HUES64 (cell line): ENCODE data around the gene FAM186B.

Experiments
- H3K27ac ChIP-seq: 2 replicates; pipeline ENCODE4 v1.7.0; 2013; ENCODE audit warnings: low read depth, low read length, inconsistent platforms
- H3K27me3 ChIP-seq: 2 replicates; pipeline ENCODE4 v1.6.1; 2013; ENCODE audit warnings: mild to moderate bottlenecking, low read length; ENCODE audit not compliant: insufficient read depth
- H3K36me3 ChIP-seq: 2 replicates; pipeline ENCODE4 v1.6.1; 2013; ENCODE audit warnings: mild to moderate bottlenecking, low read length; ENCODE audit not compliant: insufficient read depth
- H3K4me1 ChIP-seq: 2 replicates; pipeline ENCODE4 v1.6.1; 2013; ENCODE audit warnings: mild to moderate bottlenecking, low read length, moderate library complexity; ENCODE audit not compliant: insufficient read depth
- H3K4me3 ChIP-seq: 2 replicates; pipeline ENCODE4 v1.5.1; 2013; ENCODE audit warnings: mild to moderate bottlenecking, low read length, moderate library complexity
- H3K9ac ChIP-seq: 2 replicates; pipeline ENCODE4 v1.6.1; 2013; ENCODE audit warnings: mild to moderate bottlenecking, low read depth, low read length
- H3K9me3 ChIP-seq: 2 replicates; pipeline ENCODE4 v1.6.1; 2013; ENCODE audit warnings: low read depth, low read length; ENCODE audit not compliant: insufficient read depth
- WGBS: fragments of 150-250, 120-280 bp; methylation state at CpG from one replicate; pipeline ENCODE4 v1.1.7; 2013; ENCODE audit warnings: missing lambda C conversion rate; 5-methylcytosine and 5-hydroxymethylcytosine counted together

Gene FAM186B

DNA sequence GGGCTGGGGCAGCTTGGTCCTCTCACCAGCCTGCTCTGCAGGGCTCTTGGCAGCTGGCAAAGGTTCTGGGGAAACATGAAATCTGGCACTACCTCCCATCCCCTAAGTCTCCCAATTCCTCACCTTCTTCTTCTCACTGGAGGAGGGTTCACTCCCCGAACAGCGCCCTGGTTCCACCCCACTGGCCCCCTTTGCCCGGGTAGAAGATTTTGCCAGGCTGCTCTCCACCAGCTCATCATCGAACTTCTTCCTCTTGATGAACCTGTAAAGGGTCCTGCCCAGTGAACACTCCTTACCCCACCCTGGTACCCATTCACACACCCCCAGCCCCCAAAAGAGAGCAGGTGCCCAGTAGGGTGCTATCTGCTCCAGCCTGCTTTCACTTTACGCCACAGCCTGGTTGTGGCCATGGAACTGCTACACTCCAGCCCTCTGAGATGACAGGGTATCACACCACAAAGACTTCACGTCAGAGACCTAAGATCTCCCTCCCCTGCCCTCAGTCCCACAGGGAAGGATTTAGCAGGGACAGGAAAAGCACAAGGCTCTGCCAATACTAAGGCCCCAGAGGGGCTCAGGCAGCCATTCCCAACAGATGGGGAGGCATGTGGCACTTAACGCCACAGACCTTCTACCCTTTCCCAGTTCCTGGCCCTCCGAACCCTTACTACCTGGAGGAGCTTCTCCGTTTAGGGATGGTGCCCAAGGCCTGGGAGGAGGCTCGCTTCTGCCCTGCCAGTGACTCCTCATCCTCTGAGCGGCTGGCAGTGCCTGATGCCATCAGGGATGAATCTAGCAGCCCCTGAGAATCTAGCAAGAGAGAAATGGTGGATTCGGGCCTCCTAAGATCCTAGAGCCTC lies 39.8 kb downstream of the FAM186B start:
- WGBS, result 95% methylated on average over 12 of the region's 12 CpGs
- no peaks in the 10 kb centered on the region for H3K9me3 ChIP-seq
- H3K9ac ChIP-seq, result no peak overlapping the region
- no peak overlapping the region for H3K4me3 ChIP-seq
- H3K27ac ChIP-seq, result no peak overlapping the region
- peaks cover 53% of the 10 kb centered on the region for H3K36me3 ChIP-seq
- H3K4me1 ChIP-seq, result peaks cover 4% of the 10 kb centered on the region; the same call in 1 of the 2 replicates
- H3K27me3 ChIP-seq, result no peaks in the 10 kb centered on the region

DNA sequence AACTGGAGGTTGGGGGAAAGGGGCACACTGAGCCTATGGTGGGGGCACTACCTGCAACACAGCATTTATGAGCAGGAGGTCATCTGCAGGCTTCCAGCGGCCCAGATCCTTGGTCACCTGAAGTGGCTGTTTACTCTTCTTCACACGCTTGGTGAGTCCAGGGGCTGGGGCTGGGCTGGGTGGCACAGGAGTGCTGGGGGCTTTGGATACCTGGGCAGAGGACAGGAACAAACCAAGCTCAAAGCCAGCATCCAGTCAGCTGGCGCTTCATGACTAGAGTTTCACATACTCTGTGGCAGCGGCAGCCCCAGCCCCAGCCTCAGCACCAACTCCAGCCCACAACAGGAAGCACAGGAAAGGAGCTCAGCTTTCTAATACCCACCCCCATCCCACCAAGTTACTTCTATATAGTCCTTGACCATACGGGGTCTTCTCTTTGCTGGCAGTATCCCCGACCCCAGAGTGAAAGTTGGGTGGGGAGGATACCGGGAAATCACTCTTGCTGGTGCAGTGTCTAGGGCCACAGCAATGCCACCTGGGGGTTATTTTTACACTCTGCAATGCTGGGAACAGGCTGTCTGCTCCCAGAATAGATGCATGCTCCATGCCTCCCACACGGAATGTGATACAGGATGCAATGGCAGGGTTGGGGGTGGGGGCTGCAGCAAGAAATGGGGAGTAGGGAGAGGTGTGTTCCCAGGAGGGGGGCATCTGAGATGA lies 40.6 kb downstream of the FAM186B start:
- Histone ChIP-seq H3K27ac (no peak overlapping the region), H3K36me3 (peaks cover 61% of the 10 kb centered on the region), H3K9ac (no peak overlapping the region), H3K27me3 (no peaks in the 10 kb centered on the region), H3K4me3 (no peak overlapping the region), H3K9me3 (no peaks in the 10 kb centered on the region), H3K4me1 (peaks cover 4% of the 10 kb centered on the region; the same call in 1 of the 2 replicates)
- WGBS, result 93% methylated on average over 8 of the region's 8 CpGs

DNA sequence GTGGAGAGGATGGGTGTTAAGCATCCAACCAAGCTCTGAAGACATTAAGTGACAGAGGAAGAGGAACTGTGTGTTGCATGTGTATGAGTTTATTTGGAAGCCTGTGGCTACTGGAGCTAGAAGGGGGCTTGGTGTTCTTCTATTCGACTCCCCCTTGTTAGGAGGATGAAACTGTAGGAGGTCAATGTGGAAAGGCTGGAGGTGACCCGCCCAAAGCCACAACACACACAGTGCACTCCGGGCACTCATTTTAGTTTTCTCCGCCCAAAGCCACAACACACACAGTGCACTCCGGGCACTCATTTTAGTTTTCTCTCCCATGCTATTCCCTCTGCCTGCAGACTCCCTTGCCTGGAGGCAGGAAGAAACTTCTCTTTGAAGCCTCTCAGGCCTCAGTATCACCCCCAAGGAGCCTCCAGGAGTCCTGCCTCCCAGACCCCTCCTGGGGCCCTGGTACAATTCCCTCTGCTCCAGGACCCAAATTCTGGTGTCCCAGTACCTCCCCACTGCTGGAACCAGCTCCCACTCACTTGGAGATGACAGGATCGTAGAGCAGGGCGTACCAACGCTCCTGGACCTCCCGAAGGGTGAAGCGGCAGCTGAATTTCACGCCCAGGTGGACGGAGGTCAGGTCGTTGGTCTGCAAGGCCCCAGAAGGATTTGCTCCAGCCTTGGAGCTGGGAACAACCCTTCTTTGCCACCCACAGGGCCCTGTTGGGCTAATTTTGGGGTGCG lies 41.3 kb downstream of the FAM186B start:
- H3K36me3 ChIP-seq, result peaks cover 69% of the 10 kb centered on the region
- H3K27ac ChIP-seq, result no peak overlapping the region
- H3K9me3 ChIP-seq, result no peaks in the 10 kb centered on the region
- no peaks in the 10 kb centered on the region for H3K27me3 ChIP-seq
- H3K4me1 ChIP-seq, result peaks cover 4% of the 10 kb centered on the region; the same call in 1 of the 2 replicates
- WGBS, result 95% methylated on average over 14 of the region's 14 CpGs
- no peak overlapping the region for H3K4me3 ChIP-seq
- H3K9ac ChIP-seq, result no peak overlapping the region

DNA sequence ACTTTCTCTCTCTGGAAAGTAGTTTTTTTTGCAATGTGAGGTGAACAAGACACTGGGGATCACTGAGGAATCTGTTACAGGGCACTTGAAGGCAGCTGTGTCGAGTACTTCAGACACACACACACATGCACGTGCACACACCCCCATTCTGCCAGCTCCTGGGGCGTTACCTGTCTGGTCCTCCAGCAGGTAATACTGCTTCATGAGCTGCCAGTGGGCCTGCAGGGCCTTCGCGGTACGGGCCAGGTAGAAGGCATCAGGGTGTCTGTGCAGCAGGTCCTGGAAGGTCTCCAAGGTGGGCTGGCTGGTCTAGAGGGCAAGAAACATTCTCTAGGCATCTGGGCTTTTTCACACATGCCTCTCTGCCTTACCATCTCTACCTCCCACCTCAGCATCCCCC lies 42.6 kb downstream of the FAM186B start:
- no peaks in the 10 kb centered on the region for H3K27me3 ChIP-seq
- H3K36me3 ChIP-seq, result peaks cover 81% of the 10 kb centered on the region
- 96% methylated on average over 6 of the region's 6 CpGs for WGBS
- no peak overlapping the region for H3K9ac ChIP-seq
- peaks cover 4% of the 10 kb centered on the region; the same call in 1 of the 2 replicates for H3K4me1 ChIP-seq
- no peak overlapping the region for H3K27ac ChIP-seq
- no peak overlapping the region for H3K4me3 ChIP-seq
- no peaks in the 10 kb centered on the region for H3K9me3 ChIP-seq

DNA sequence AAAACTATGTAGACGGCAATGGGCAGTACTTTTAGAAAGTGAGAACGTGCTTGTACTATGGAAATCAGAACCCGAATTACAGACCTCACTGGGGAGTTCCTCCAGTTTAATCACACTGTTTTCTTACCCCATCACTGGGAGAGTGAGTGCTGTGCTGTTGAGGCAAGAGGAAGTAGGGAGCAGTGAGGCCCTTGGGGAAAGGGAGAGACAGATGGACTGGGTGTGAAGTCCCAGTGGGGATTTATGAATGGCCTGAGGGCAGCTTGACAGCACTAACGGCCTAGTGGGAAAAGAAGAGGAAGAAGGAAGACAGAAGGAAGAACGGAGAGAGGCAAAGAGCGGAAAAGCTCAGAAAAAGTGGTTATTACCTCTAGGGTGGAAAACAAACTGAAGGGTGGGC lies 43.2 kb downstream of the FAM186B start:
- no peaks in the 10 kb centered on the region for H3K27me3 ChIP-seq
- H3K27ac ChIP-seq, result no peak overlapping the region
- H3K9ac ChIP-seq, result no peak overlapping the region
- H3K9me3 ChIP-seq, result no peaks in the 10 kb centered on the region
- peaks cover 86% of the 10 kb centered on the region for H3K36me3 ChIP-seq
- H3K4me1 ChIP-seq, result peaks cover 4% of the 10 kb centered on the region; the same call in 1 of the 2 replicates
- H3K4me3 ChIP-seq, result no peak overlapping the region
- 97% methylated on average over 6 of the region's 6 CpGs for WGBS

DNA sequence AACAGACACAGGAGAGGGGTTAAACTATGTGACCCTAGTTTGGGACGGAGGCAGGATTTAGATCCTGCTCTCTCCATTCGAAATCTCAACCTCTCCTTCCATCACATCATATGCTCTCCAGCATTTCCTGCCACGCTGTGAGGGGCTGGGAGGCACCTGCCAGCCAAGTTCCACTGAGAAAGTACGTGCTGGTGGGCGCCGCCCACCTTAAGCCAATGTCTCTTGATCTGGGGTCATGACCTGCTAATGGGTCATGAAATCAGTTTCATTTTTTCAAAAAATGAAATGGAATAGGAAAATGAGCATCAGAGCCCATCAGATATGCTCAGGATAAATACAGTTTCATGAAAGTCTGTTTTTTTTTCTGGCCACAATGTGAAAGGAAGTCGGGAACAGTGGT lies 44.7 kb downstream of the FAM186B start:
- H3K9ac ChIP-seq, result no peak overlapping the region
- H3K27me3 ChIP-seq, result no peaks in the 10 kb centered on the region
- H3K27ac ChIP-seq, result no peak overlapping the region
- H3K4me3 ChIP-seq, result no peak overlapping the region
- 95% methylated on average over 7 of the region's 7 CpGs for WGBS
- H3K4me1 ChIP-seq, result no peaks in the 10 kb centered on the region
- peaks cover 94% of the 10 kb centered on the region for H3K36me3 ChIP-seq
- H3K9me3 ChIP-seq, result no peaks in the 10 kb centered on the region

DNA sequence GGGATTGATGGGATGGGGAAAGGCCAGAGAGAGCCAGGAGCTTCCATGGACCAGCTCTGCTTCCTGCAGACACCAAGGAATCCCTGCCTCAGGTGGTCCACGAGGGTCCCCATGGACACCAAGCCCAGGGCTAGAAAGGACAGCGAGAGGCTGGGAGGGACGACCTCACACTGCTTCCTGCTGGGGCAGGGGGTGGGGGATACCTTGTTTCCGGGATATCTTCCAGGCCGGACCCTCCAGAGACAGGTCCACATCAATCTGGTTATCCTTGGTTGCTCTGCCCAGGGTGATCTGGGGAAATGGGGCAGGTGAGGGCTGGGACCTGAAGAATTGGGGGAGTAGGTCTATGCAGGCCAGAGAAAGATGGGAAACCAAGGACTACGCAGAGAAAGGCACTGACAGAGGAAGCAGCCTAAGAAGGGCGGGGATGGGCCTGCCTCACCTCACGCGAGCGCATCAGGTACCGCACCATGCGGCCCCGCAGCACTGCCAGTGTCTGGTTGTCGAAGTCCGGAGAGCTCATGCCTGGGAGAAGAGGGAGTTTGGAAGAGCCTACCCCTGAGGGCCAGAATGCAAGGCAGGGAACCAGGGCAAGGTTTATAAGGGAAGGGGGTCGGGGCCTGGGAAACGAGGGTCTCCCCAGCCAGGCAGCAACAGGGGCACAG lies 46.3 kb downstream of the FAM186B start:
- H3K27me3 ChIP-seq, result no peaks in the 10 kb centered on the region
- 94% methylated on average over 17 of the region's 17 CpGs for WGBS
- no peak overlapping the region for H3K4me3 ChIP-seq
- no peaks in the 10 kb centered on the region for H3K4me1 ChIP-seq
- no peak overlapping the region for H3K9ac ChIP-seq
- H3K36me3 ChIP-seq, result peaks cover 78% of the 10 kb centered on the region
- H3K9me3 ChIP-seq, result no peaks in the 10 kb centered on the region
- H3K27ac ChIP-seq, result no peak overlapping the region

DNA sequence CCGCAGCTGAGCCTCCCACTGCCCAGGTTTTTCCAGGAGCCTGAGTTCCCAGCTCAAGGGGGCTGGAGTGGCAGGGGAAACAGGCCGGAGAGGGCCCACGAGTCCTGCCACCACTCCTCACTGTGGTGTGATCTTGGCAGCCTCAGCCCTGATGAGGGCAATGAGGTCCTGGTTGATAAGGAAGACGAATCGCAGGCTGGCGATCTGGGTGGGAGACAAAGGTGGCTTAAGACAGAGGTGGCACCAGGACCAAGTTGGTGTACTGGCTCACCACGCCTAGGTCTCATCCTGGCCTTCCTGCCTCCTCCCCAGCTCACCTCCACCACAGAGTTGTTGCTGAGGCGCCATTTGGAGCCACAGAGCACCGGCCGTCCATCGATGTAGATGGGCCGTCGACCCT lies 46.9 kb downstream of the FAM186B start:
- H3K27me3 ChIP-seq, result no peaks in the 10 kb centered on the region
- 94% methylated on average over 13 of the region's 13 CpGs for WGBS
- H3K4me1 ChIP-seq, result no peaks in the 10 kb centered on the region
- H3K4me3 ChIP-seq, result no peak overlapping the region
- H3K9ac ChIP-seq, result no peak overlapping the region
- H3K9me3 ChIP-seq, result no peaks in the 10 kb centered on the region
- peaks cover 72% of the 10 kb centered on the region for H3K36me3 ChIP-seq
- no peak overlapping the region for H3K27ac ChIP-seq

DNA sequence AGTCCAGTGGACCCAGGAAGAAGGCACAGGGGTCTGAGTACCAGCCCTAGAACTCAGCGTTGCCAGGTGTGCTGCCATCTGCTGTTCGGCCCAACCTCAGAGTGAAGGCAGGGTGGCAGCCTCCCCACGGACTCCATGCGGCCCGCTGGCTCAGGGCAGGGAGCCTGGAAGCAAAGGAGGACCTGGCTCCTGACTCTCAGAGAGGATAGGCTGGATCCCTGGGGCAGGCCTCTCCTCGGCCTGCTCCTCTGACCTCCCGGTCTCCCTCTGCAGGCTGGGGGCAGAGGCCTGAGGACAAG lies 47.6 kb downstream of the FAM186B start:
- H3K27me3 ChIP-seq, result peaks cover 4% of the 10 kb centered on the region; the same call in 1 of the 2 replicates
- H3K36me3 ChIP-seq, result peaks cover 66% of the 10 kb centered on the region
- no peak overlapping the region for H3K4me3 ChIP-seq
- WGBS, result 88% methylated on average over 7 of the region's 7 CpGs
- no peaks in the 10 kb centered on the region for H3K4me1 ChIP-seq
- no peaks in the 10 kb centered on the region for H3K9me3 ChIP-seq
- no peak overlapping the region for H3K27ac ChIP-seq
- no peak overlapping the region for H3K9ac ChIP-seq

DNA sequence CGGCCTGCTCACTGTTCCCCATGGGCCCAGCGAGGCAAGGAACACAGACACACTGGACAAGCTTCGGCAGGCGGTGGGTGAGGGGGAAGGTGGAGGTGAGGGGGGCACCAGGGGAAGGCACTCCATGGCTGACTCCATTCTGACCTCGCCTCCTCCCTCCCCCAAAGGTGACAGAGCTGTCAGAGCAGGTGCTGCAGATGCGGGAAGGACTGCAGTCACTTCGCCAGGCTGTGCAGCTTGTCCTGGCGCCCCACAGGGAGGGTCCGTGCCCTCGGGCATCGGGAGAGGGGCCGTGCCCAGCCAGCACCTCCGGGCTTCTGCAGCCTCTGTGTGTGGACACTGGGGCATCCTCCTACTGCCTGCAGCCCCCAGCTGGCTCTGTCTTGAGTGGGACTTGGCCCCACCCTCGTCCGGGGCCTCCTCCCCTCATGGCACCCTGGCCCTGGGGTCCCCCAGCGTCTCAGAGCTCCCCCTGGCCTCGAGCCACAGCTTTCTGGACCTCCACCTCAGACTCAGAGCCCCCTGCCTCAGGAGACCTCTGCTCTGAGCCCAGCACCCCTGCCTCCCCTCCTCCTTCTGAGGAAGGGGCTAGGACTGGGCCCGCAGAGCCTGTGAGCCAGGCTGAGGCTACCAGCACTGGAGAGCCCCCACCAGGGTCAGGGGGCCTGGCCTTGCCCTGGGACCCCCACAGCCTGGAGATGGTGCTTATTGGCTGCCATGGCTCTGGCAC lies 48.1 kb downstream of the FAM186B start:
- WGBS, result 93% methylated on average over 18 of the region's 18 CpGs
- no peaks in the 10 kb centered on the region for H3K9me3 ChIP-seq
- no peaks in the 10 kb centered on the region for H3K4me1 ChIP-seq
- H3K9ac ChIP-seq, result no peak overlapping the region
- peaks cover 60% of the 10 kb centered on the region for H3K36me3 ChIP-seq
- no peak overlapping the region for H3K4me3 ChIP-seq
- H3K27me3 ChIP-seq, result peaks cover 10% of the 10 kb centered on the region
- H3K27ac ChIP-seq, result no peak overlapping the region
